SK-N-MC (cell line): ENCODE data around the gene TYW1.

ENCODE experiments used
- EZH2 ChIP-seq: fragments of 200-600 bp; sonication (generic); IDR thresholded peaks from one replicate; pipeline ENCODE4 v1.6.1; 2017; ENCODE audit warnings: antibody characterized with exemption
- FOXP2 ChIP-seq: optimal IDR thresholded peaks from 2 replicates; pipeline ENCODE3; 2011; ENCODE audit warnings: mild to moderate bottlenecking, moderate library complexity; ENCODE audit not compliant: insufficient read depth; ENCODE audit errors: extremely low read length, control extremely low read depth
- POLR2AphosphoS5 ChIP-seq: IDR thresholded peaks from 2 replicates; pipeline ENCODE4 v1.6.1; 2012; ENCODE audit warnings: mild to moderate bottlenecking, low read depth, low read length, borderline replicate concordance

DNA sequence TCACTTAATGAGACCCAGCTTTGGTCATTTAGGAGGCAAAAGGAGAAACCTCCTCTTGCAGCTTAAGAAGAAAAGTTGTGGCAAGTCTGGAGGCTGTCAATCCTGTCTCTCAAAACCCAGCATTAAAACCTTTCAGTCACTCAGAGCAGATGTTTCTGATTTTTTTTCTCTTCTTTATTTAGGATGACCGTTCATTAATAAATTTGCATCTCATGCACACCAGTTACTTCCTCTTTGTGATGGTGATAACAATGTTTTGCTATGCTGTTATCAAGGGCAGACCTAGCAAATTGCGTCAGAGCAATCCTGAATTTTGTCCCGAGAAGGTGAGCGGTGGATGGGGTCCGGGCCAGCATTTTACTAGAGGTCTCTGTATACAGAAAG is 43.6 kb upstream of the TYW1 start:
- TF ChIP-seq FOXP2 (no peak), EZH2 (no peak), POLR2AphosphoS5 (no peak)
